Neural cell (in vitro differentiated cells): Measurements from ENCODE around the gene CDKN3. TPM values are rescaled to one million over a fixed set of nuclear protein-coding genes. Genes with fewer than 3 reads are reported as not detected.

Experiments used
- H2AFZ ChIP-seq: fragments of 200-600, 300-800 bp; sonication (generic), shearing (Covaris generic); 2 replicates; pipeline ENCODE4 v1.6.0; 2014; ENCODE audit warnings: low read depth, mild to moderate bottlenecking, antibody characterized with exemption, low read length, moderate library complexity
- H3F3A ChIP-seq: fragments of 200-600 bp; shearing (Covaris generic); 2 replicates; pipeline ENCODE4 v1.6.1; 2016; ENCODE audit warnings: mild to moderate bottlenecking, moderate library complexity, mixed read lengths, antibody characterized with exemption, low read length; ENCODE audit not compliant: insufficient read depth, poor library complexity, severe bottlenecking
- H3K27ac ChIP-seq: fragments of 200-600, 300-800 bp; sonication (generic), shearing (Covaris generic); 2 replicates; pipeline ENCODE4 v1.5.1; 2014; ENCODE audit warnings: mild to moderate bottlenecking, low read length, moderate library complexity
- H3K27me3 ChIP-seq: fragments of 300-800, 200-600 bp; sonication (generic), shearing (Covaris generic); 2 replicates; pipeline ENCODE4 v1.6.0; 2014; ENCODE audit warnings: mild to moderate bottlenecking, low read depth, low read length, moderate library complexity; ENCODE audit not compliant: insufficient read depth
- H3K36me3 ChIP-seq: fragments of 300-800, 200-600 bp; sonication (generic), shearing (Covaris generic); 2 replicates; pipeline ENCODE4 v1.5.1; 2014; ENCODE audit warnings: mild to moderate bottlenecking, antibody characterized with exemption, low read length, moderate library complexity; ENCODE audit not compliant: insufficient read depth
- H3K4me2 ChIP-seq: fragments of 300-800, 200-600 bp; sonication (generic), shearing (Covaris generic); 2 replicates; pipeline ENCODE4 v1.6.0; 2014; ENCODE audit warnings: mild to moderate bottlenecking, low read length
- H3K4me3 ChIP-seq: fragments of 300-800, 200-600 bp; sonication (generic), shearing (Covaris generic); 2 replicates; pipeline ENCODE4 v1.5.1; 2014; ENCODE audit warnings: mild to moderate bottlenecking, low read length, moderate library complexity
- H3K79me2 ChIP-seq: fragments of 200-600 bp; shearing (Covaris generic); replicated peaks from 2 replicates; pipeline ENCODE4 v1.6.0; 2014; ENCODE audit warnings: mild to moderate bottlenecking, low read length, moderate library complexity; ENCODE audit not compliant: insufficient read depth
- H3K9ac ChIP-seq: fragments of 300-800, 200-600 bp; sonication (generic), shearing (Covaris generic); 2 replicates; pipeline ENCODE4 v1.6.1; 2016; ENCODE audit warnings: mild to moderate bottlenecking, low read length, mixed read lengths
- H3K9me2 ChIP-seq: fragments of 200-600 bp; shearing (Covaris generic); 2 replicates; pipeline ENCODE4 v1.6.1; 2016; ENCODE audit warnings: mild to moderate bottlenecking, low read length, mixed read lengths; ENCODE audit not compliant: insufficient read depth
- H3K9me3 ChIP-seq: fragments of 200-600, 300-800 bp; sonication (generic), shearing (Covaris generic); 2 replicates; pipeline ENCODE4 v1.6.1; 2016; ENCODE audit warnings: mild to moderate bottlenecking, mixed run types, low read length, moderate library complexity, mixed read lengths
- H4K20me1 ChIP-seq: fragments of 200-600 bp; shearing (Covaris generic); 2 replicates; pipeline ENCODE4 v1.6.1; 2016; ENCODE audit warnings: mild to moderate bottlenecking, mixed run types; ENCODE audit not compliant: insufficient read depth
- EP300 ChIP-seq: fragments of 450-650 bp; conservative IDR thresholded peaks from 2 replicates; pipeline ENCODE4 v1.6.1; 2014; ENCODE audit warnings: antibody characterized with exemption, mild to moderate bottlenecking, moderate library complexity; ENCODE audit not compliant: poor library complexity, severe bottlenecking
- EZH2 ChIP-seq: fragments of 200-600, 300-800 bp; shearing (Covaris generic), sonication (generic); IDR thresholded peaks from 2 replicates; pipeline ENCODE4 v1.6.1; 2014; ENCODE audit warnings: antibody characterized with exemption, low read length, borderline replicate concordance, mild to moderate bottlenecking; ENCODE audit not compliant: insufficient read depth, poor library complexity, severe bottlenecking
- MXI1 ChIP-seq: fragments of 450-650 bp; conservative IDR thresholded peaks from 2 replicates; pipeline ENCODE4 v1.6.1; 2014; ENCODE audit warnings: antibody characterized with exemption, mild to moderate bottlenecking; ENCODE audit not compliant: poor library complexity, severe bottlenecking
- POLR2AphosphoS5 ChIP-seq: IDR thresholded peaks from 2 replicates; pipeline ENCODE4 v1.6.1; 2012
- RAD21 ChIP-seq: fragments of 450-650 bp; conservative IDR thresholded peaks from 2 replicates; pipeline ENCODE4 v1.6.1; 2014; ENCODE audit warnings: antibody characterized with exemption, mild to moderate bottlenecking, moderate library complexity
- REST ChIP-seq: IDR thresholded peaks from 2 replicates; pipeline ENCODE4 v1.6.1; 2012; ENCODE audit warnings: borderline replicate concordance
- SMC3 ChIP-seq: fragments of 450-650 bp; conservative IDR thresholded peaks from 2 replicates; pipeline ENCODE4 v1.6.1; 2014; ENCODE audit warnings: antibody characterized with exemption, mild to moderate bottlenecking, moderate library complexity; ENCODE audit not compliant: poor library complexity
- TAF1 ChIP-seq: IDR thresholded peaks from 2 replicates; pipeline ENCODE4 v1.6.1; 2012; ENCODE audit warnings: low read depth
- polyA plus RNA-seq: library from polyadenylated mRNA; depleted of rRNA; stranded (reverse); fragments of >200 nt; gene quantifications from 2 replicates; pipeline ENCODE4 v1.2.3, GENCODE V29; 2014
- TF ChIP-seq, protein P1 (sequence below): fragments of 450-650 bp; IDR thresholded peaks from 2 replicates; pipeline ENCODE4 v1.5.1; 2014; ENCODE audit warnings: antibody characterized with exemption, mild to moderate bottlenecking, moderate library complexity; ENCODE audit not compliant: poor library complexity, severe bottlenecking

Gene CDKN3
- polyA plus RNA-seq, 1 donor from 2014 or later = 5.9 TPM

DNA sequence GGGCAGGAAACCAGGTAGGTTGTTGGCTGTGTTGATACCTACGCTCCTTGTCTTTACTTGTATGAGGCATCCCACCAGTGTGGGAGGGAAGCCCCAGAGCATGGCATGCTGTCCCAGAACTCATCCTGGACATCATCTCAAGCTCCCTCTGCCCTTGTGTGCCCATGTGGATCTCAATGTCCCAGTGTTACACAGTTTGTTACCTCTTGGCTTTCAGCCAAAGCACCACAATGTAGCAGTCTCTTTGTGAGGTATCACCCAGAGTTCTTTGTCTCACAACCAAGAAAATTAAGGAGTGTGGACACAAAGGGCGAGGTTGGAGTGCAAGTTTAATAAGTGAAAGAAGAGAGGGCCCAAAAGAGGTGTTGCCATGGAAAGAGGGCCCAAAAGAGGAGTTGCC, 43.1 kb upstream of the CDKN3 start:
- Histone ChIP-seq H3K4me3 (no peak overlapping the region), H3K9me3 (no peaks in the 10 kb centered on the region), H3K79me2 (no peaks in the 10 kb centered on the region), H2AFZ (no peak overlapping the region), H4K20me1 (no peaks in the 10 kb centered on the region), H3K4me2 (no peak overlapping the region), H3K9ac (no peak overlapping the region), H3K27ac (no peak overlapping the region), H3F3A (no peaks in the 10 kb centered on the region), H3K27me3 (no peaks in the 10 kb centered on the region), H3K9me2 (no peaks in the 10 kb centered on the region), H3K36me3 (no peaks in the 10 kb centered on the region)
- TF ChIP-seq TAF1 = no peak
- TF ChIP-seq, protein P1, sequence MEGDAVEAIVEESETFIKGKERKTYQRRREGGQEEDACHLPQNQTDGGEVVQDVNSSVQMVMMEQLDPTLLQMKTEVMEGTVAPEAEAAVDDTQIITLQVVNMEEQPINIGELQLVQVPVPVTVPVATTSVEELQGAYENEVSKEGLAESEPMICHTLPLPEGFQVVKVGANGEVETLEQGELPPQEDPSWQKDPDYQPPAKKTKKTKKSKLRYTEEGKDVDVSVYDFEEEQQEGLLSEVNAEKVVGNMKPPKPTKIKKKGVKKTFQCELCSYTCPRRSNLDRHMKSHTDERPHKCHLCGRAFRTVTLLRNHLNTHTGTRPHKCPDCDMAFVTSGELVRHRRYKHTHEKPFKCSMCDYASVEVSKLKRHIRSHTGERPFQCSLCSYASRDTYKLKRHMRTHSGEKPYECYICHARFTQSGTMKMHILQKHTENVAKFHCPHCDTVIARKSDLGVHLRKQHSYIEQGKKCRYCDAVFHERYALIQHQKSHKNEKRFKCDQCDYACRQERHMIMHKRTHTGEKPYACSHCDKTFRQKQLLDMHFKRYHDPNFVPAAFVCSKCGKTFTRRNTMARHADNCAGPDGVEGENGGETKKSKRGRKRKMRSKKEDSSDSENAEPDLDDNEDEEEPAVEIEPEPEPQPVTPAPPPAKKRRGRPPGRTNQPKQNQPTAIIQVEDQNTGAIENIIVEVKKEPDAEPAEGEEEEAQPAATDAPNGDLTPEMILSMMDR = no peak
- TF ChIP-seq POLR2AphosphoS5 = no peak
- no peak for TF ChIP-seq EP300
- TF ChIP-seq EZH2 = no peak
- no peak for TF ChIP-seq REST
- no peak for TF ChIP-seq MXI1
- TF ChIP-seq RAD21 = no peak
- no peak for TF ChIP-seq SMC3

DNA sequence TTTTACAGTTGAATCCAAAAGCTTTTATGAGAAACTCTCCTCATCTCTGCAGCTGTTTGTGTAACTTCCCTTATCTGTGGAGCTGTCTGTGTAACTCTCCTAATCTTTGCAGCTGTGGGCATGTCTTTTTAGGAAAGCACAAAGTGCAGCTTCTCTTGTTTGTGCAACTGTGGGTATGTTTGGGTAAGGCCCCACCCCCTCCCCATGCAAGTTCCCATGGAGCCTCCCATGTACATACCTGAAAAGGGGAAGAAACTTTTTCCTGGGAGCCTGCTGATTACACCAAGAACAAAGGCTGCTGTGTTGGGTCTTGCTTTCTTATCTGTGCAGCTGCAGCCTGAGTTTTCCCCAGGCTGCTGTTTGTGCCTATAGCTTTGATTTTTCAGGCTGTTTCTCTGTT, 42.7 kb upstream of the CDKN3 start:
- Histone ChIP-seq H4K20me1 (no peaks in the 10 kb centered on the region), H3K4me2 (no peak overlapping the region), H3K9me3 (no peaks in the 10 kb centered on the region), H3K9ac (no peak overlapping the region), H3F3A (no peaks in the 10 kb centered on the region), H3K36me3 (no peaks in the 10 kb centered on the region), H3K79me2 (no peaks in the 10 kb centered on the region), H3K9me2 (no peaks in the 10 kb centered on the region), H3K4me3 (no peak overlapping the region), H3K27ac (no peak overlapping the region), H3K27me3 (no peaks in the 10 kb centered on the region), H2AFZ (no peak overlapping the region)
- TF ChIP-seq MXI1 (no peak), EP300 (no peak), EZH2 (no peak), REST (no peak), SMC3 (no peak), POLR2AphosphoS5 (no peak), RAD21 (no peak), TAF1 (no peak)
- TF ChIP-seq, protein P1 = no peak
